H9 (cell line): ENCODE results near the gene DDC. TPM values are rescaled to one million over a fixed set of nuclear protein-coding genes. Genes with fewer than 3 reads are reported as not detected.

Source experiments
- DNase-seq: peaks from one replicate; pipeline ENCODE4 v3.0.0-alpha.2; 2017
- H2AFZ ChIP-seq: one replicate; pipeline ENCODE4 v1.6.1; 2013; ENCODE audit warnings: mild to moderate bottlenecking, low read length, control low read depth, moderate library complexity
- H2AK5ac ChIP-seq: 2 replicates; pipeline ENCODE4 v1.6.1; 2013; ENCODE audit warnings: low read length, control low read depth, mixed read lengths; ENCODE audit not compliant: insufficient read length
- H2BK120ac ChIP-seq: one replicate; pipeline ENCODE4 v1.6.1; 2013; ENCODE audit warnings: low read depth, mild to moderate bottlenecking, low read length, control low read depth, inconsistent platforms; ENCODE audit not compliant: poor library complexity, severe bottlenecking
- H2BK12ac ChIP-seq: 2 replicates; pipeline ENCODE4 v1.6.1; 2013; ENCODE audit warnings: low read length, control low read depth, mixed read lengths, low read depth; ENCODE audit not compliant: insufficient read length
- H2BK15ac ChIP-seq: 2 replicates; pipeline ENCODE4 v1.6.1; 2013; ENCODE audit warnings: low read depth, low read length, control low read depth
- H2BK20ac ChIP-seq: one replicate; pipeline ENCODE4 v1.6.1; 2013; ENCODE audit warnings: low read depth, mild to moderate bottlenecking, low read length, control low read depth, inconsistent platforms; ENCODE audit not compliant: poor library complexity, severe bottlenecking
- H2BK5ac ChIP-seq: 2 replicates; pipeline ENCODE4 v1.6.1; 2013; ENCODE audit warnings: low read length, control low read depth, mixed read lengths; ENCODE audit not compliant: insufficient read length
- H3K14ac ChIP-seq: 2 replicates; pipeline ENCODE4 v1.6.1; 2013; ENCODE audit warnings: low read length, control low read depth; ENCODE audit not compliant: insufficient read depth
- H3K18ac ChIP-seq: 2 replicates; pipeline ENCODE4 v1.6.1; 2013; ENCODE audit warnings: low read depth, mild to moderate bottlenecking, mixed read lengths, low read length, control low read depth; ENCODE audit not compliant: insufficient read length
- H3K23ac ChIP-seq: 2 replicates; pipeline ENCODE4 v1.6.1; 2013; ENCODE audit warnings: low read length, control low read depth, mixed read lengths, low read depth; ENCODE audit not compliant: insufficient read length
- H3K23me2 ChIP-seq: 2 replicates; pipeline ENCODE4 v1.6.1; 2013; ENCODE audit warnings: low read depth, mild to moderate bottlenecking, mixed read lengths, low read length, control low read depth; ENCODE audit not compliant: insufficient read length, poor library complexity, severe bottlenecking
- H3K27ac ChIP-seq: 2 replicates; pipeline ENCODE4 v1.5.1; 2013; ENCODE audit warnings: low read length, control low read depth, mixed read lengths, low read depth; ENCODE audit not compliant: insufficient read length
- H3K27me3 ChIP-seq: 2 replicates; pipeline ENCODE4 v1.6.1; 2013; ENCODE audit warnings: low read length, control low read depth, inconsistent platforms; ENCODE audit not compliant: insufficient read depth
- H3K4ac ChIP-seq: 2 replicates; pipeline ENCODE4 v1.6.1; 2013; ENCODE audit warnings: low read depth, mild to moderate bottlenecking, control low read depth, inconsistent platforms, low read length, moderate library complexity
- H3K4me1 ChIP-seq: 2 replicates; pipeline ENCODE4 v1.6.1; 2013; ENCODE audit warnings: low read length, control low read depth, inconsistent platforms; ENCODE audit not compliant: insufficient read depth
- H3K4me2 ChIP-seq: 2 replicates; pipeline ENCODE4 v1.6.1; 2013; ENCODE audit warnings: low read length, control low read depth, mixed read lengths; ENCODE audit not compliant: insufficient read length, insufficient read depth
- H3K56ac ChIP-seq: 2 replicates; pipeline ENCODE4 v1.6.1; 2013; ENCODE audit warnings: low read depth, mild to moderate bottlenecking, mixed read lengths, low read length, control low read depth; ENCODE audit not compliant: insufficient read length
- H3K79me1 ChIP-seq: 2 replicates; pipeline ENCODE4 v1.6.1; 2013; ENCODE audit warnings: low read depth, mild to moderate bottlenecking, moderate library complexity, low read length, control low read depth, inconsistent platforms; ENCODE audit not compliant: insufficient read depth, poor library complexity, severe bottlenecking
- H3K79me2 ChIP-seq: 2 replicates; pipeline ENCODE4 v1.6.1; 2013; ENCODE audit warnings: low read length, control low read depth, inconsistent platforms; ENCODE audit not compliant: insufficient read depth
- H3K9ac ChIP-seq: 2 replicates; pipeline ENCODE4 v1.6.1; 2013; ENCODE audit warnings: low read length, control low read depth, mixed read lengths; ENCODE audit not compliant: insufficient read length; ENCODE audit errors: extremely low read depth
- H3K9me3 ChIP-seq: one replicate; pipeline ENCODE4 v1.6.1; 2013; ENCODE audit warnings: low read depth, low read length, inconsistent platforms; ENCODE audit not compliant: control insufficient read depth
- H3T11ph ChIP-seq: one replicate; pipeline ENCODE4 v1.6.1; 2013; ENCODE audit warnings: mild to moderate bottlenecking, low read length, control low read depth, inconsistent platforms
- H4K20me1 ChIP-seq: one replicate; pipeline ENCODE4 v1.6.1; 2013; ENCODE audit not compliant: control insufficient read depth, insufficient read length, insufficient read depth
- H4K5ac ChIP-seq: 2 replicates; pipeline ENCODE4 v1.6.1; 2013; ENCODE audit warnings: low read depth, mild to moderate bottlenecking, mixed read lengths, low read length, control low read depth; ENCODE audit not compliant: insufficient read length
- H4K8ac ChIP-seq: replicated peaks from 2 replicates; pipeline ENCODE4 v1.6.1; 2013; ENCODE audit warnings: low read length, control low read depth, mixed read lengths, low read depth; ENCODE audit not compliant: insufficient read length
- H4K91ac ChIP-seq: 2 replicates; pipeline ENCODE4 v1.6.1; 2013; ENCODE audit warnings: low read depth, mild to moderate bottlenecking, moderate library complexity, mixed read lengths, low read length, control low read depth; ENCODE audit not compliant: insufficient read length
- H3K27ac Mint-ChIP-seq, 3 experiments: 2 replicates in 2 of 3; 3 replicates in 1 of 3; pipeline ENCODE4 v1.8.0; 2020 to 2021; ENCODE audit warnings: mixed read lengths in 3 of 3, mild to moderate bottlenecking in 1 of 3, moderate library complexity in 1 of 3
- H3K27me3 Mint-ChIP-seq: 2 replicates; pipeline ENCODE4 v1.8.0; 2021; ENCODE audit warnings: low read depth, mild to moderate bottlenecking, moderate library complexity, mixed read lengths
- H3K36me3 Mint-ChIP-seq, 3 experiments: 2 replicates in 2 of 3; 3 replicates in 1 of 3; pipeline ENCODE4 v1.8.0; 2020 to 2021; ENCODE audit warnings: low read depth in 3 of 3, mixed read lengths in 3 of 3; ENCODE audit not compliant: insufficient read depth in 1 of 3
- H3K4me1 Mint-ChIP-seq, 2 experiments: 2 replicates each; pipeline ENCODE4 v1.8.0; 2020; ENCODE audit warnings: mixed read lengths in 2 of 2
- H3K4me3 Mint-ChIP-seq, 2 experiments: 2 replicates in 1 of 2; 3 replicates in 1 of 2; pipeline ENCODE4 v1.8.0; 2020 to 2021; ENCODE audit warnings: mild to moderate bottlenecking in 2 of 2, mixed read lengths in 2 of 2, moderate library complexity in 1 of 2
- H3K9me3 Mint-ChIP-seq, 2 experiments: 2 replicates in 1 of 2; 3 replicates in 1 of 2; pipeline ENCODE4 v1.8.0; 2020; ENCODE audit warnings: mild to moderate bottlenecking in 2 of 2, mixed read lengths in 2 of 2, moderate library complexity in 1 of 2
- CTCF ChIP-seq: fragments of 200-600 bp; sonication (generic); conservative IDR thresholded peaks from 3 replicates; pipeline ENCODE4 v1.8.0; 2021; ENCODE audit warnings: antibody characterized with exemption, mild to moderate bottlenecking
- WGBS: extraction: QIAGEN DNeasy Blood & Tissue Kit; methylation state at CpG from one replicate; pipeline ENCODE4 v1.1.7; 2013; ENCODE audit warnings: missing lambda C conversion rate, low lambda C conversion rate, mixed read lengths; ENCODE audit not compliant: insufficient read length; ENCODE audit errors: extremely low coverage; 5-methylcytosine and 5-hydroxymethylcytosine counted together
- total RNA-seq: library from RNA; stranded (reverse); gene quantifications from 2 replicates; pipeline ENCODE4 v1.2.1, GENCODE V29; 2021

Gene DDC
- total RNA-seq, 1 experiment from 2014 or later = not detected

DNA sequence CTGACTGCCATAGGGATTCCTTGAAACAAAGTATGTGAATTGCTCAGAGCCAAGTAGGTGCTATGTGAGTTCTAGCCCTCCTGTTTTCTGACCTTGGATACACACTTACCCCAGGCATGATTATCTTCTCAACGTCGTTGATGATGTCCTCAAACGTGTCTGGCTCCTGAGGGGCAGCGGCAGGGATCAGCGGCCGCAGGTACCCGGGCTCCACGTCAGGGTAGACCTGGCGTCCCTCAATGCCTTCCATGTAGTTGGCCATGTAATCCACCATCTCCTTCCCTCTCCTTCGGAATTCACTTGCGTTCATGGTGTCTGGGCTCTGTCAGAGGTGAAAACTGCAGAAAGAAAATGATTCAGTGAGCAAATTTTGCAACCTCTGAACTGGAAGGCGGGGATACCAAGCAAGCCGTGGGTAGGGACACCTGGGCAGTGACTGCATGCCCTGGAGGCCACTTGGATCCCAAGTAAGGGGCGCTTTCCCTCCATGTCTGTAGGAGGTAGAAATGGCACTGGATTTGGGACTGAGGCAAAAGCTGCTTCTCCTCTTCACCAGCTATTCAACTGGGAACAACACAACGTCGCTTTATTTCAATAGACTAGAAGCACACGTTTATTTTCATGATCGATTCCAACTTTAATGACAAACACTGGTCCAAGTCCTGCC lies 21.3 kb downstream of the DDC start:
- no peak overlapping the region for H2AFZ ChIP-seq
- H3K36me3 Mint-ChIP-seq = no peaks in the 10 kb centered on the region; a peak in 1 of 7 replicates
- H3K27ac Mint-ChIP-seq = no peak overlapping the region
- no peaks in the 10 kb centered on the region for H3K27me3 ChIP-seq
- no peak for TF ChIP-seq CTCF
- H3K4me1 Mint-ChIP-seq = 0 out of 4 replicates have a peak, but pooled peaks cover 0 to 2% of the 10 kb centered on the region in 2 experiments
- no peak overlapping the region for H3K14ac ChIP-seq
- no peak overlapping the region for H2BK12ac ChIP-seq
- no peak overlapping the region for H4K8ac ChIP-seq
- H3K27ac ChIP-seq = no peak overlapping the region
- H4K5ac ChIP-seq = no peak overlapping the region
- H4K20me1 ChIP-seq = no peaks in the 10 kb centered on the region
- no peak overlapping the region for H3K18ac ChIP-seq
- H3K56ac ChIP-seq = no peak overlapping the region
- no peaks in the 10 kb centered on the region; a peak in 1 of 5 replicates for H3K9me3 Mint-ChIP-seq
- H3K4ac ChIP-seq = no peak overlapping the region
- H3K79me2 ChIP-seq = no peaks in the 10 kb centered on the region
- no peak overlapping the region for H2BK20ac ChIP-seq
- H3K9ac ChIP-seq = no peak overlapping the region
- H2BK5ac ChIP-seq = no peak overlapping the region
- H3T11ph ChIP-seq = no peak overlapping the region
- H2BK120ac ChIP-seq = no peak overlapping the region
- H3K4me1 ChIP-seq = no peaks in the 10 kb centered on the region
- no peak overlapping the region for H2BK15ac ChIP-seq
- H3K23me2 ChIP-seq = no peaks in the 10 kb centered on the region
- WGBS = no CpG with 5 or more reads among the region's 18 CpGs
- H3K79me1 ChIP-seq = no peaks in the 10 kb centered on the region
- H3K23ac ChIP-seq = no peak overlapping the region
- no peak overlapping the region for H2AK5ac ChIP-seq
- H3K27me3 Mint-ChIP-seq = no peaks in the 10 kb centered on the region; the same call in none of the 2 replicates
- H3K9me3 ChIP-seq = no peaks in the 10 kb centered on the region
- H4K91ac ChIP-seq = no peak overlapping the region
- H3K4me2 ChIP-seq = no peak overlapping the region
- DNase-seq = no peak
- H3K4me3 Mint-ChIP-seq = no peak overlapping the region
